GM19025 (cell line): ENCODE results near the gene UBE2V1.
"Not testable (repeated sequence)": the region's sequence is repeated elsewhere in the genome, so short reads cannot be mapped to it uniquely, and the experiment has no call there.

Experiments
- ATAC-seq: cut with Tn5 transposase; IDR thresholded peaks from one replicate; pipeline ENCODE4 v1.9.1; 2021; ENCODE audit warnings: mild to moderate bottlenecking, low read depth, moderate library complexity; ENCODE audit not compliant: unreplicated experiment

UBE2V1 gene

DNA sequence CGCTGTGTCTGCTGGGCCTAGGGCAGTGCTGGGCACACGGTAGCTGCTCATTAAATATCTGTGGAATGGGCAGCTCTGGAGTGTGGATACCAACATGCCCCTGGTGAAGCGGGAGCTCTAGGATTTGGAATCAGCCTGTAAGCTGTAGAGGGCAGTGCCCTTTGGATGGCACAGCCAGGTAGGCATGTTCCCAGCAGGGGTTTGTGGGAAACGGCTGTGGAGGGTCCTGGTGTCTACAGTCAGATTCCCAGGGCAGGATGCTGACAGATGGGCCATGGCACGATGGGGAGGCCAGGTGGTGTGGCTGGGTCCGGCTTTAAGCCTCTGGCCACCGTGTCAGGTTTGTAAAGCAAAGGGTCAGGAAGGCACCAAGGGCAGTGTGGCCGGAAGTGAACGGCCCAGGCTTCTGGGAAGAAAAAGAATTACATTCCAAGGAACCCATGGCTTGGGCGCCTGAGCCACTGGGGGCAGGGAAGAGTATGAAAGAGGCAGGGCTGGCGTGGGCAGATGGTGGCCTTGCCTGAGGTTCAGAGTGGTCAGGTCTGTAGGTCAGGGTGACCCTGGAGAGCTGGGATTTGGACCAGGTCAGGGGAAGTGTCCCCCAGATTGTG lies 44.8 kb downstream of the UBE2V1 start:
- ATAC-seq = no peak

DNA sequence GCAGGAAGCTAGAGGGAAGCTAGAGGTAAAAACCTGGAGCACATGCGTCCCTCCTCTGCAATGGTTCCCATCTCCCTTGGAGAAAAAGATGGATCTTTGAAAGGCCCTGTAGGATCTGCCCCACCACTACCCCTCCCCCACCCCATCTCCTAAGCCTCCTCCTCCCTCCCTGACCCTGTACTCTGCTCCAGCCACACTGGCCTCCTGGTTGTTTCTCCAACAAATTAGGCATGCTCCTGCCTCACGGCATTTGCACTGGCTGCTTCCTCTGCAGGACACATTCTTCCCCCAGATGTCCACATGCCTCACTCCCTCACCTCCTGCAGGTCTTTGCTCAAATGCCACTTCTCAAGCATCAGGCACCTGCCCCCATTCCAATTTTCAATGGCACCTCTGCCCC lies 45.5 kb downstream of the UBE2V1 start:
- ATAC-seq = no peak

DNA sequence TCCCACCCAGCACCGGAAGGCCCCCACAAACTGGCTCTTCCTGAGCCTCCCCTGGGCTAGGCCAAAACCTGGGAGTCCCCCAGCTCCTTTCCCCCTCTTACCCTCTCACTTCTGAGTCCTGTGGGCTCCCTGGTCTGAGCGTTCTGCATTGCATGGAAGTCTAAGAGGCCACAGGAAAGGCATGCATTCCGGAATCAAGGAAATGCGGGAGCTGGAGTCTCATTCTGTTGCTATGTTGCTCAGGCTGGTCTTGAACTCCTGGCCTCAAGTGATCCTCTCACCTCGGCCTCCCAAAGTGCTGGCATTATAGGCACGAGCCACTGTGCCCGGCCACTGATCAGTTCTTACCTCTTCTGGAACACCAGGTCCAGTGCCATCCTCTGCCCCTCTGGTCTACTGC lies 45.9 kb downstream of the UBE2V1 start:
- ATAC-seq = no peak

DNA sequence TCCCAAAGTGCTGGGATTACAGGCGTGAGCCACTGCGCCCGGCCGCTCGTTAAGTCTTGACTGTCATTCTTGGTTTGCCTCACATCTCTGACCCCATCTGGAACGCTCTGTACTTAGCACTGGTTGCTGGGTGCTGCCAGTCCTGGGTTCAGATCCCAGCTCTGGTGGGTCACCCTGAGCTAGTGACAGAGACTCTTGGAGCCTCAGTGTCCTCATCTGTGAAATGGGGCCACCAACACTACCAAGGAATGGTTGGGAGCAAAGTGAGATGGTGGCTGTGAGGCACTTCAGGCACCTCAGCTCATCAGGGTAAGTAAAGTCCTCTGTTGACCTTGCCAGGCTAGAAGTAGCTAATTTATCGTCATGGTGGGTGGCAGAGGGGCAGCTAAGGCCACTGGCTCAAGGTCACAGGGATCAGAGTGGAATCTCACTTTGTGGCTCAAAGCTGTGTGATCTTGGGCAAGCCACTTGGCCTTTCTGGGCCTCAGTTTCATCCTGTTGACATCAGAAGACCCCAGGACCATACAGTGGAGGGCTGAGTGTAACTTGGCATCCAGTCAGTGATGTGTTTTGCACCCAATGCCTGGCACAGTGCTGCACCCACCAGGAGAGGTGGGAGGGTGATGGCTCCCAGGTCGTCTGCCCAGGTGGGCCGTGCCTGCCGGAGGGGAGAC lies 46.7 kb downstream of the UBE2V1 start:
- ATAC-seq = no peak

DNA sequence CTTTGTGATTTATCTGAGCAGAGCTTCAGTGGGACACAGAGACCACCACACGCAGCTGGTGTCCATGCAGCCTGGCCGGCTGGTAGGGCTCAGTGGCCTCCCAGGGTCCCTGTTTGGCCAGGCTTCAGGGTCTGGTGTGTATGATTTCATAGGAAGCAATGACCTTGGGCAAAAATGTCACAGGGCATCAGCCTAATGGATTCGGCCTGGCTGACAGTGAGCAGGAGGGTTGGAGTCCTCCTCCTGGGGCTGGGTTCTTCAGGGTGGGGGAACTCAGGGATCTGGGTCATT lies 47.7 kb downstream of the UBE2V1 start:
- ATAC-seq = no peak

DNA sequence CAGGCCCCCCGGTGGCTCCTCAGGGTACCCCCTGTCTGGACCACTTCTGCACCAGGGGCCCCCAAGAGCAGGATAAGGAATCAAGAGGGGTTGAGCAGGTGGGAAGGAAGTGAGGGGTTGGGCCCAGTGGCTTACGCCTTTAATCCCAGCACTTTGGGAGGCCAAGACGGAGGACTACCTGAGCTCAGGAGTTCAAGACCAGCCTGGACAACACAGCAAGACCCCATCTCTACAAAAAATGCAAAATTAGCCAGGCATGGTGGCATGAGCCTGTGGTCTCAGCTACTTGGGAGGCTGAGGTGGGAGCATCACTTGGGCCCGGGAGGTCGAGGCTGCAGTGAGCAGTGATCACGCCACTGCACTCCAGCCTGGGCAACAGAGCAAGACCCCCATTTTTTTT lies 49.2 kb downstream of the UBE2V1 start:
- ATAC-seq = not testable (repeated sequence)

DNA sequence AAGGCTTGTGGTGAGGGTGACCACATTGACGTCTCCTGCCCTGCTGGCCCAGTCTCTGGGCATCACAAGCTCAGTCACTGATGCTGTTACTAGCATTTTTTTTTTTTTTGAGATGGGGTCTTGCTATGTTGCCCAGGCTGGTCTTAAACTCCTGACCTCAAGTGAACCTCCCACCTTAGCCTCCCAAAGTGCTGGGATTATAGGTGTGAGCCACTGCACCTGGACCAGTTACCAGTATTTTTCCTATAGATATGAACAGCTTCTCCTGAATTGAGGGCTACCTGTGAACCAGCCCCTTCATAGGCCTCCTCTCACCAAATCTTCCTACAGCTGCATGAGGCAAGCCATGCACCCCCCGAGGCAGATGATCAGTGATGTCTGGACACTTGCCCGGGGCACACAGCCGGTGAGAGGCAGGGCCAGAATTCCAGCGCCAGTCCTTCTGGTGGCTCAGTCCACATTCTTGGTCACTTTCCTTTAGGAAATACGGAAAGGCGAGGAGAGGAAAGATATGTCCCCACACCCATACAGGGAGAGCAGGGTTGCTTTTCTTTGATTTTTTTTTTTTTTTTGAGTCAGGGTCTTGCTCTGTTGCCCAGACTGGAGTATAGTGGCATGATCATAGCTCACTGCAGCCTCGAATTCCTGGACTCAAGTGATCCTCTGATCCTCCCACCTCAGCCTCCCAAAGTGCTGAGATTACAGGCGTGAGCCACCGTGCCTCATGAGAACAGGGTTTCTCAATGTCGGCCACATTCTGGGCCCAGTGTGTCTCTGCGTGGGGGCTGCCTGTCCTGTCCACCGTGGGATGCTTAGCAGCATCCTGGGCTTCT lies 50.7 kb downstream of the UBE2V1 start:
- no peak for ATAC-seq

DNA sequence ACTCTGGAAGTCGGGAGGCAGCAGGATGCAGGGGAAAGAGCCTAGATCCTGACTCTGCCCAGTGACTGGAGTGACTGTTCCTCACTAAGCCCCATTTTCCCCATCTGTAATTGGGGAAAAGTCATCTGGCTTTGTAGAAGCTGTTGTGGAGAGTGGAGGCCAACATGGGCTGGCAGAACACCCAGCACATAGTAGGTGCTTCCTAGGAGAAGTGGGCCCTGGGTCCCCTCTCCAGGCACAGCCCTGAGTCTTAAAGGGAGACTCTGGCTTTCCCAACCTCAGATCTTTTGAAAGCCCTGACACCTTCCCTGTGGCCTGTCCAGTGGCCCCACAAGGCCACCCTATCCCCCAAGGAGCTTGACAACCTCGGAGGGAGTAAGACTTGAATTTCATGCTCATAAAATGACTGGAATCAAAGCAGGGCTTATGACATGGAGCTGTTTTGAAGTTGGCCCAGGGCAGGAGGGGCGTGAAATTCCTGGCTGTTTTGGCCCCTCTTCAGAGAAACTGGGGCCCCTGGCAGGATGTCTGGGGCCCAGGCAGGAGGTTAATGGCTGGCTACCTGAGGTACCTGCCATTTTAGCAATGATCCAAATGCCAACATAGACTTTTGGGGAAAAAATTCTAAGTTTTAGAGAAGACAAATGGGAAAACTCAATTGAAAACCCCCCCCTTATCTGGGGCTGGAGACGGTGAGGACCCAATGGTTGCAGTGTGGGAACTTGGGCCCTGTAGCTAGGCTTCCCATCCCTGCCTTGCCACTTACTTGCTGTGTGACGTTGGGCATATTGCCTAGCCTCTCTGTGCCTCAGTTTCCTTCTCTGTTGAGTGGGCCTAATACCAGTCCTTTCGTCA lies 51.6 kb downstream of the UBE2V1 start:
- ATAC-seq = no peak

DNA sequence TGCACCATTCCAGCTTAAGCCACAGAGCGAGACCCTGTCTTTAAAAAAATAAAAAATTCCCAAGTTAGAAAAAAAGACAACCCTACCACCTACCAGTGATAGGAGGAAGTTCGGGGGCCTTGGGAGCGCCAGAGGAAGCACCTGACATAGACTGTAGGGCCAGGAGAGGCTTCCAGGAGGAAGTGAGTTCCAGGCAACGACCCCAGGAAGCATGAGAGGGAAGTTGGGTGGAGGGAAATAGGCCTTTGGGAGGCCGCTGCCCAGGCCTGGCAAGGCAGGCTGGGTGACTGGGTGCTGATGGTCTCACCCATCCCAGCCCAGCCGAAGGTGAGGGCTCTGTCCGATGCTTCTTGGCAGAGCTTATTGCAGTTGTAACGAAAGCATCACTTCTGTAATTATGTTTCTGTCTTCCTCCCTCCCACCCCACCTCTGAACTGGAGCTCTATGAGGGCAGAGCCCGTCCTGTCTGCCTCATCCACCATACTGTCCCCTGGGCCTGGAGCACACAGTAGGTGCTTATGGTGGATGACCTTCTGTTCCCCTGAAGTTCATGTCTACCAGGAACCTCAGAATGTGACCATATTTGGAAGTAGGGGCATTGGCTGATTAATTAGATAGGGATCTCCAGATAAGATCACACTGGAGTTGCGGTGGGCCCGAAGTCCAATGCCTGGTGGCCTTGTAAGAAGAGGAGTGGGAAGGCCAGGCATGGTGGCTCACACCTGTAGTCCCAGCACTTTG lies 54.1 kb downstream of the UBE2V1 start:
- no peak for ATAC-seq

DNA sequence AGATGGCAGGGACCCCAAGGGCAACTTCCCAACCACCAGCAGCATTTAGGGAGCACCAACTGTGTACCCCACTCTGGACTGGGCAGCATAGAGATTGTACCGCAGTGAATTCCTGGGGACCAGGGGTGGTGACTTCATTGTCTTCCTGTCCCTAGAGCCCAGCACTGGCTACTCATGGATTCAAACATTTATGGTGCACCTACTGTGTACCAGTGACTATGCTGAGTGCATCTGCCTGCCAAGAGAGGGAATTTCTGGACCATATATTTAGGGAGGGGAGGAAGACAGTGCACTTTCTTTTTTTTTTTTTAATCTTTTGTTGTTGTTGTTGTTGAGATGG lies 55.3 kb downstream of the UBE2V1 start:
- no peak for ATAC-seq

DNA sequence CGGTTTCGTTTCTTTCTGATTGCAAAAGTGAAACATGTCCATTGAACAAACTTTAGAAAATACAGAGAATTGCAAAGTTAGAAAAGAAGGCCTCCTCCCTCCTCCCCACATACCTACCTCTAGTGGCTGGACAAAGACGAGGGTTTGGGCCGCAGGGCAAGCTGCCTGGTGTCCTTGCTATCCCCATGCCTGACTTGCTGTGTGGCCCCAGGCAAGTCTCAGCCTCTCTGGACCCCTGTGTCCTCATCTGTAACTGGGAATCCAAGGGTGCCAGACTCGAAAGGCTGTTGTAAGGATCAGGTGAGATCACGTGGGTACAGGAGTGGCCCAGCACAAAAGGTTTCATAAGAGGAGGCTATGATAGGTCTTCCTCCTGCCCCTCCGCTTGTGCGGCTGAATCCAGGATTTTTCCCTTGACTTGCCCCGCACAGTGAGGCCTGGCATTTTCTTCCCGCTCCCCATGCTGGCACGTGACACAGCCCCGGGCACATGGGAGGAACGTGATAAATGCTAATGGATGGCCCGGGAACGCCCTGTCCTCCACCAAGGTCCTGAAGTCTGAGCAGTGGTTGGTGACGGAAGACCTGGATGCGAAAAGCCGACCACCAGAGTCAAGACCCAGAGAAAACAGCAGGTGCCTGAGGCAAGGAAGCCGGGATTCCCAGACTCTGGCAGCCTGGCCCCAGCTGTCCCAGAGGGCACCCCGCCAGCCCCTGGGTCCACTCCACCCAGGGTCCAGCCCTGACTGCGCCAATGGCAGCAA lies 55.8 kb downstream of the UBE2V1 start:
- no peak for ATAC-seq

DNA sequence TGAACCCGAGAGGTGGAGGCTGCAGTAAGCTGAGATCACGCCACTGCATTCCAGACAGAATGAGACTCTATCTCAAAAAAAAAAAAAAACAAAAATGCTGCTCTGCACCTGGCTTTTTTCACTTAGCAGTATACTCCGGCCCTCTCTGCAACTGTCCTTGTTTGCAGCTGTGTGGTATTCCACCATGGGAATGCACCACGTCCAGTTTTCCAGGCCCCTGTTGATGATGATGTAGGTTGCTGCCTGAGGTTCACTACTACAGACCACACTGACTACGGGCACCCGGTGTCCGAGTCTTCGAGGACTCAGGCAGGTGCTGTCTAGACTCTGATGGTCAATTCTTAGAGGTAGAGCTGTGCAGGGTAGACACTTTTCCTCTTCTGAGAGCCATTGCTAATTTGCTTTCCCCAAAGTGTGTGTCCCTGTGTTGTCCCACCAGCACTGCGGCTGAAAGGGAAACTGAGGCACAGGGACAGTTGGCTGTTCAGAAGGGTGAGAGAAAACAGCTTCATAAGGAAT lies 56.5 kb downstream of the UBE2V1 start:
- ATAC-seq = no peak

DNA sequence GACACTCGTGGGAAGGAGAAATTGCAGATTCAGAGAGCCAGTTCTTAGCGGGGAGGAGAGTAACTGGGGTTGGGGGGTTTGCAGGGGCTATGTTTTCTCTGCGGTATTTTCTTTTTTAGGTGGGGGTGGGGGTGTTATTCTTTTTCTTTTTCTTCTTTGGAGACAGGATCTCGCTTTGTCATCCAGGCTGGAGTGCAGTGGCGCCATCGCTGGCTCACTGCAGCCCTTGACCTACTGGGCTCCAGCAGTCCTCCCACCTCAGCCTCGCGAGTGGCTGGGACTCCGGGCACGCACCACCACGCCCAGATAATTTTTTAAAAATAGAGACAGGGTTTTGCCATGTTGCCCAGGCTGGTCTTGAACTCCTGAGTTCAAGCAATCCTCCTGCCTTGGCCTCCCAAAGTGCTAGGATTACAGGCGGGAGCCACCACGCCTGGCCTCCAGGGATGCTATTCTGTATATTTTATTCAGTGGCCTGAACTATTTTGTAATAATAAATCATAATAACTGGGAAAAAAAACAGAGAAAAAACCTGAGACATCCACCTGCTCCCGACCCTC lies 57.3 kb downstream of the UBE2V1 start:
- ATAC-seq = no peak

DNA sequence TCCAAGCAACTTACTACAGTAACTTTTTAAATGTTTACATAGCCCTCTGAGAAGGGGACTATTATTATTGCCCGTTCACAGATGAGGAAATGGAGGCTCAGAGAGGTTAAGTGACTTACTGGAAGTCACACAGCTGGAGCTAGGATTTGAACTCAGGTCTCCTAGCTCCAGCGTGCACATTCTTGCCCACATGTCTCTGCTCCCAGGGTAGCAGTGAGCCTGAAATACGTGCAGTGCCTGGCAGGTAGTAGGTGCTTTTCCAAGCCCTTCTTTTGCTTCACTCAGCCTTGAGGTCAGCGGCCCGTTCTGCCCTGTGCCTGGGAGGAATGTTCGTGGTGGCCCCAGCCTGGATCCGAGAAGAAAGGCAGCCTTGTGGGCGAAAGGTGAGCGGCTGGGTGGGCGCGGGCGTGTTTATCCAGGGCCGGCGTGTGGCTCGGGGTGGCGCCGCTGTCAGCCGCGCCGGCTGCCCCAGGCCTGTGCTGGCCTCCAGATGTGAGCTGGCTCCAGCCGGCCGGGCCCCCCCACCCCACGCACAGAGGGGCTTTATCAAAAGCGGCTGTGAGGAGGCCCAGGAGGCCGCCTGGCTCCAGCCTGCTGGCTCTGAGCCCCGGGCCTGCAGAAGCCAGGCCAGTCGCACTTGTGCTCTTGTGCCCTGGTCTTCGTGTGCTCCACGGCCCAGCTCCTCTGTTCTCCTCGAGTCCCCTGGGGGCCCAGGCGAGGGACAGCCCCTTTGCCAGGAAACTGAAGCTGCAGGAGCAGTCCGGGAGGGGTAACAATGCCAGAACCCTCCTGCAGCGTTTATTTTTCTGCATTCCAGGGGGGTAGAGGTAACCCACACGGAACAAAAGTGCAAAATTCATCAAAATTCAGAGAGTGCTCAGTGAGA lies 58.1 kb downstream of the UBE2V1 start:
- ATAC-seq = no peak

DNA sequence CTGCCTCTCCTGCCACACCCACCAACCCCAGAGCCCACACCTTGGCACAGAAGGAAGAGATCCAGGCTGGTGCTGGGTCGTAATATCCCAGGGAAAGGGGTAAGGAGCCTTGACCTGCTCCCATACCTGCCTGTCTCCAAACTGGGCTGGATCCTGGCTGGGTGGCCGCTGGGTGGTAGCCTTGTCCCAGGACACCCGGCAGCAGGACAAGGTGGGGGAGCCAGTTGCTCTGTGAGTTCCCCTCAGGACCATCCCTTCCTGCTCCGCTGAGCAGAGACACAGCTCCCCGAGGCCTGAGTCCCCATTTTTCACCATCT lies 58.8 kb downstream of the UBE2V1 start:
- no peak for ATAC-seq

DNA sequence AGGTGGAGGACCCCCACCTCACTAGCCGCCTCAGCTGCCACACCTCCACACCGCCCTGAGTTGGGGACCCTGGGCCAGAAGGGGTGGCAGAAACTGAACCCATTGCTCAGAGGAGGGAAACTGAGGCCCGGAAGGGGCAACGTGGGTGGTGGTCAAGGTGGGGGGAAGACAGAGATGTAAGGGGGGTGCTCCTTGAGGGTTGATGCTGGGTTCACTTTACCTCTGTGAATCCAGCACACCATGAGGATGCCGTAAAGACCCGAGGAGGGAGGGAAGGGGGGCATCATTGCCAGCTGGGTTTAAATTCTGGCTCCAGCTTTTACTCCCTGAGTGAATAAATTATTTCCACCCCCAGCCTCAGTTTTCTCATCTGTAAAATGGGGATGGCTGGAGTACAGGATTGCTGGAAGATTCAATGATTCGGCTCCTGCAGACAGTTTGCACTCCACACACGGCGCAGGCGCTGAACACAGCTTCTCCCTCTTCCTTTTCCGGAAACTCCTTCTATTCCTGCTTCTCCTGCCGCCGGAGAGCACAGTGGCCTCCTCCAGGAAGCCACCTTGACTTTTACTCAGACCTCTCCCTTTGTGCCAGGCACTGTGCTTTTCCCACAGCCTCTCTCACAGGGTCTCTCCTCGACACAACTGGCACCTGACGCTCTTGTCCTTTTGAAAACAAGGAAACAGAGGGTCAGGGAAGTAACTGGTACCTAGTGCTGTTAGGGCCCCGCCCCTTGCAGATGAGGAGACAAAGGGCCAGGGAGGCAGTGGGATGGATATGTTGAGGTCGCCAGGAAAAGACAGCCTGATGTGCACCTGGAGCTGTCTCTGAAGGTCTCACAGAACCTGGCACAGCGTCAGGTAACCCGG lies 59.4 kb downstream of the UBE2V1 start:
- ATAC-seq = no peak

DNA sequence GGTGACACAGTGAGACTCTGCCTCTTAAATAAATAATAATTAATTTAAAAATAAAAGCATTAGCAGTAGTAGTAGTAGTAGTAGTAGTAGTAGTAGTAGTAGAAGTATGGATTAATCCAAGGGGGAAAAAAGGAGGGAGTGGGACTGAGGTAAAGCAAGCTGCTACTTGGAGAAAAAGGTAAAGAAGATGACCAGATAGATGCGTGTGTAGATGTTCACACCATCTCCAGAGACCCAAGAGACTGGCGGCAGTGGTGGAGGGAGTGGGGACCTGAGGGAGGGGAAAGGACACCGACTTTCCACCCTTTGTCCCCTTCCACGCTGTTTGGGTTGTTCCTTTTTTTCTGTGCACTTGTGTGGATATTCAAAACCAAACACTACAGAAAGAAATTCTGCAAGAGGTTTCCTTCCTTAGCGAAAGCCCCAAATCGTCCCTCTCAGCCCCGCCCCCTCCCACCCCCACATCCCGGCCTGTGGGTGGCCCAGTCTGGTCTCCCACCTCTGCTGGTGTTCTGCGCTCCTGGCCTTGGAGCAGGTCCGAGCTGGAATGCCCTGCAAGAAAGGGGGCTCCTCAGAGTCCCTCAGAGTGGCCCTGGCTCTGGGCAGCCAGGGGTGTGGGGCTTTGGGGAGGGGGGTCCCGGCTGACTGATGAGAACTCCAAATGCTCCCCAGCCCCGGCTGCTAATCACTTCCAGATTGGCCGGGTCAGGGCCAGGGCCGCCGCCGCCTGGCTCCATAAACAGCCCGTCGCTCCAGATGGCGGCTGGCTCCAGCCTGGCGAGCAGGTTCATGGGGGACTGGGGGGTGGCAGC lies 60.2 kb downstream of the UBE2V1 start:
- no peak for ATAC-seq
